Ecto neural progenitor cell (in vitro differentiated cells): ENCODE data around the gene SLC25A29.
"Not testable (repeated sequence)": the region's sequence is repeated elsewhere in the genome, so short reads cannot be mapped to it uniquely, and the experiment has no call there.

ENCODE experiments used
- DNase-seq: peaks from one replicate; pipeline ENCODE4 v3.0.0-alpha.2; 2018; ENCODE audit warnings: low spot score

Gene SLC25A29

DNA sequence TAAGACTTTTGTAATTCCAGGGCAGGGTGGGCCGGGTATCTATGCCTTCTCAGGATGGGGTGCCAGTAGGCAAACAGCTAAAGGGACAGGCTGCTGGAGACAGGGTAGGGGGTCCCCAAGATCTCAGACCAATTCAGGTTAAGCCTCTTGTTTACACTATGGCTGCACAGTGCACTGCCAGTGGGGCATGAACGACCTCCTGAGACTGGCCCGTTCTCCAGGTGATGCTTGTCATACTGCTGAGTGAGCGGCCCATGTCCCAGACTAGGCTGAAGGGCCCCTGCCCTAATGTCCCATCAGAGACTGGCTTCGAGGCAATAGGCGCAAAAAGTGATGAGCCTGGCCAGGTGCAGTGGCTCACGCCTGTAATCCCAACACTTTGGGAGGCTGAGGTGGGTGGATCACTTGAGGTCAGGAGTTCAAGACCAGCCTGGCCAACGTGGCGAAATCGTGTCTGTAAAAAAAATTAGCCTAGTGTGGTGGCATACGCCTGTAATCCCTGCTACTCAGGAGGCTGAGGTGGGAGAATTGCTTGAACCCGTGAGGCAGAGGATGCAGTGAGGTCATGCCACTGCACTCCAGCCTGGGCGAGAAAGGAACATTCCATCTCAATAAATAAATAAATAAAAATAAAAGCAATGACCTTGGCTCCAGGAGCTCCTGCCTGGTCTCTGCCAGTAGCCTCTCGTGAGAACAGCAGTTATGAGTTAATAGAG is 12.6 kb downstream of the SLC25A29 start:
- no peak for DNase-seq

DNA sequence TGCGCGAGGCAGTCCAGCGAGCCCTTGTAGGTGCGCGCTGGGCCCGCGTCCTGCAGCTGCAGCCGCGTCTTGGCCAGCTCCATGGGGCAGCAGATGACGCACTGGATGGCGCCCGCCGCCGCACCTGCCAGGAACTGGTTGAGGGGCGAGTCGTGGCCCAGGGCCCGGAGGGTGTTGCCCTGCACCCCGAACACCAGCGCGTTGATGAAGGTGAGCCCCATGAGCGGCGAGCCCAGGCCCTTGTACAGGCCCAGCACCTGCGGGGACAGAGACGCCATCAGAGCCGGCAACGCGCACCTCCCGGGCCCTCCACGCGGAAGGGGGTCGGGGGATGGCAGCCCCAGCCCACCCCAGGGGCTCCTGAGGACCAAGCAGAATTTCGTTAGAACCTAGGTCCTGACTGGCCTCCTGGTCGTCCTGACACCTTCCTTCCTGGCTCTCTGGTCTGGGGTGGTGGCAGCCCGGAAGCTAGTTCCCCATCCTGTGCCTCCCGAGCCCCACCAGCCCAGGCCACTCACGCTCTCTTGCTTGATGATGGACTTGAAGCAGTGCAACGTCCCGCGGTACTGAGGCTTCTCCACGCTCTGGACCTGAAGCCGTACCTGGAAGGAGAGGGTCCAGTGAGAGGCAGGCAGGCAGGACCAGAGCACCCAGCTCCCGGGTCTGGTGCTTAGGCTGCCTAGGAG is 13.3 kb downstream of the SLC25A29 start:
- DNase-seq = peak; percentile 36

DNA sequence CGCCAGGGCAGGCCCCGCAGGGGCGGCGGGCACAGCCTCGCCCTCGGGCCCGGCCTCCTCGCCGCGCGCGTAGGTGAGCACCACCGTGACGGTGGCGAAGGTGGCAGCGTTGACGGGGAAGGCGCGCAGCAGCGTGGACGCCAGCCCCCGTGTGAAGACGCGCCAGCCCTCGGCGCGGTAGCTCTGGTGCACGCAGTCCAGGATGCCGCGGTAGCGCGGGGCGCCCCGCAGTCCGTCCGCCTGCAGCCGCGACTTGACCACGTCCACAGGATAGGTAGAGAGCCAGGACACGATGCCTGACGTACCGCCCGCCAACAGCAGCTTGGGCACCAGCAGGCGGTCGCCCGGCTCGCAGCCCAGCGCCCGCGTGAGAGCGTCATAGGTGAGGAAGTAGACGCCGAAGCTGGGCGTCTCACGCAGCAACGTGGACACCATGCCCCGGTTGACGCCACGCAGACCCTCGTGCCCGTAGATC is 13.9 kb downstream of the SLC25A29 start:
- DNase-seq = no peak

DNA sequence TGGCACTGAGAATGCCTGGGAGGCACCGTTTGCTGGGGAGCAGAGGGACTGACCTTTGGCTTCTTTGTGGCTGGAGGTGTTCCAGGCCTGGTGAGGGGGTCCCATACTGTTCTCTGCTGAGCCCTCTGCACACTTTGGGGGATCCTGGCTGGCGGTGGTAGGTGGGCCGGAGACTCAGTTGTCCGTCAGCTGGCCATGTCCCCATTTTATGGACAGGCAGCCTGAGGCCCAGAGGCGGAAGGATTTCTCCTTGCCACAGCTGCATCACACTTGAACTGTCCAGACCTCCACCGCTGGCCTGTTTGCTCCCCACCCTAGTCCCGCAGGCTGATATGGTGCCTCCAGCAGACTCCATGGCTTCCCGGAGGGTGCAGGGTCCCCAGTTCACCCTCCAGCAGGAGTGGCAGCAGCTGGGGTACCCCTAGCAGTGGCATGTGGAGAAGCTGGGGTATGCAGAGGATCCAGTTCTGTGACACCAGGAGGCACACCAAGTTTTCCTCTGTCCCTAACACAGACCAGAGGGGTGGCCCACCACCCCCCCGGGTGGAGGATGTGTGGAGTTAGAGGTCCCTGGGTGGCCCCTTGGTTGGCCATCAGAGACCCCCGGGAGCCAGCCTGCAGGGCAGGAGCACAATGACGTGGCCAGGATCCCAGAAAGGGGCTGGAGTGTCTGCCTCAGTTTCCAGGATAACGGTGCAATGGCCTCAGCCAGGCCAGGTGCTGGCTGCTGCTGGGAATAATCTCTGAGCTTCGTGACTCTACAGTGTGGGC is 14.8 kb downstream of the SLC25A29 start:
- DNase-seq = no peak

DNA sequence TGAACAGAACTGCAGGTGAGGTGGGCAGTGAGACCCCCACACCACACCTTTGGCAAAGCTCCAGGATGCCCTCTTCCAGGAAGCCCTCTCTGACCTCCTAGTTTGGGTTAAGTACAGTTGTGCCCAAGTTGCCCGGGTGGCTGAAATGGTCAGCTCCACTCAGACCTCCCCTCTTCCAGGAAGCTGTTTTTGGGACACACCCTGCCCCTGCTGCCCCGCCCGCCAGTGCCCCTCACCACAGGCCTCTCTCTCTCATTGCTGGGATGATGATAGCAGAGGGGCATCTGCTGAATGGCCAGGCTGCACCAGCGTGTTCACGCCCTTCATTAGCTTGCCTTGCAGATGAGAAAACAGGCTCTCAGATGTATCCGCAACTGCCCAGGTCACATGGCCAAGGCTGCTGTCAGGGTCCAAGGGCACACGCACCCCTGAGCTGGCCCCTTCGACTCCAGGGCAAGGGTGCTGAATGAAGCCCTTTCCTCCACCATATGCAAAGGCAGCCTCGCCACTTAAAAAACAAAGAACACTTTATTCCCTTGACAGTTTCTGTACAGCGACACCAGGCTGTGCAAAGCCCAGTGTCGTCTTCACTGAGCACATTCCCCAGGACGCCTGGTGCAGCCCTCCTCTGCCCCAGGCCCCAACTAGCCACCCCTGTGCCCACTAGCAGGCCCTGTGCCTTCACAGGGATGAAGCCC is 15.5 kb downstream of the SLC25A29 start:
- no peak for DNase-seq

DNA sequence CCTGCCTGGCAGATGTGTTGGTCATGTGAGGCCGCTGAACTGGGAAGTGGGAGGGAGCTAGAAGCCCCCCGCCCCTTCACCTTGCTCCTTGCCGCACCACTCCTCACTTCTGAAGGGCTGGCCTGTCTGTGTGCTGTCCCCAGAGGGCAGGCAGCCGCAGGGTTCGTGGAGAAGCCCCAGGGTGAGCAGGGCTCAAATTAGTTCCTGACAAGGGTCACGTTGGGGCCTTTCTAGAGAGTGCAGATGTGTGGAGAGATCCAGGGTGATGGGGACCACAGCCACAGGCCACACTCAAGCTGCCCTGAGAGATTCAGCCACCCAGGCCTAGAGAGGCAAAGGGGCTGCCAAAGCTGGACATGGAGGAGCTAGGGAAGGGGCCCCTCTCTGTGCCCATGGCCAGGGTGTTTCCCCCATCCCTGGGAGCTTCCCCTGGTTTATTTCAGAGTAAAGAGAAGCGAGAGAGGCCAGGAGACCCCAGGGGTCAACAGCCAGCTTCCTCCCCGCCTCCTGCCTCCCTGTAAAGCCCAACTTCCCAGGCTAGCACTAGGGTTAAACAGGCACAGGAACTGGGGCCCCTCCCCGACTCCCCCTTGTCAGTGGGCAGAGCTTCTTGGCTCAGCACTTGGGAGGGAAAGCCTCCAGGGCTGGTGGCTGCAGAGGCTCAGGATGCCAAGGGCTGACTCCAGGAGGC is 16.2 kb downstream of the SLC25A29 start:
- no peak for DNase-seq

- DNase-seq = no peak
Observed at GRCh38 chr14:100288382-100289185, 17.7 kb downstream of the SLC25A29 start.

DNA sequence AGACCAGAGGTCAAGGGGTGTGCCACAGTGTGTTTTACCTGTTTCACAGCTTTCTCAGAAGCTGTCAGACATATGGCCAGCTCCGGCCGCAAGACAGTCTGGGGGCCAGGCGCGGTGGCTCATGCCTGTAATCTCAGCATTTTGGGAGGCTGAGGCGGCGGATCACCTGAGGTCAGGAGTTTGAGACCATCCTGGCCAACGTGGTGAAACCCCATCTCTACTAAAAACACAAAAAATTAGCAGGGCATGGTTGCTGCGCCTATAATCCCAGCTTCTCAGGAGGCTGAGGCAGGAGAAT is 18.3 kb downstream of the SLC25A29 start:
- not testable (repeated sequence) for DNase-seq

- DNase-seq = no peak
Observed at GRCh38 chr14:100287202-100287997, 18.8 kb downstream of the SLC25A29 start.

DNA sequence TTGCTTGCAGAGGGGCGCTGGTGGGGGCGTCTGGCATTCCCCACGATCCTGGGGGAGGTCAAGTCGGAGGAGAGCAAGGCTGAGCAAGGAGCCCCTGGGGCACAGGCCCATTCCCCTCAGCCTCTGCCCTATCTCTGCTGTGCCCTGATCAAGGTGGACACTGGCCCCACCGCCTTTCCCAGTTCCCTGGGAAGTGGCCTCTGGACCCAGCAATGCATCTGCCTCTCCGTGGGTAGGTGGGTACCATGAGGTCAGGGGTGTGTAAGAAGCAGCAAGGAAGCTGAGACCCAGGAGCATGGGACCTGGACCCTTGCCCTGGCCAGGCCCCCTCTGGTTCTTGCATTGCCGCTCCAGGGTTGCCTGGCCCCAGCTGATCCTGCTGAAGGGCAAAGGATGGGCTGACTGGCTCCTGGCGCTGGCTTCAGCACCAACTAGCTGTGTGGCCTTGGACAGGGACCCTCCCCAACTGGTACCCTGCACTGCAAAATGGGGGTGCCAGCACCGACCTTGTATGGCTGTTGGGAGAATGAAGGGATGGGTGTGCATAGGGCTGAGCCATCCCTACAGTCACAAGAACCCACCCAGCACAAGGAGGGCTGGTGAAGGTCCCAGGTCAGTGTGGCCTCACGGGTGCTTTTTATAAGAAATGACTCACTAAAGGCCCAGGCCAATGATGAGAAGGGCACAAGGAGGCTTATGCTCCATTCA is 19.6 kb downstream of the SLC25A29 start:
- DNase-seq = no peak

DNA sequence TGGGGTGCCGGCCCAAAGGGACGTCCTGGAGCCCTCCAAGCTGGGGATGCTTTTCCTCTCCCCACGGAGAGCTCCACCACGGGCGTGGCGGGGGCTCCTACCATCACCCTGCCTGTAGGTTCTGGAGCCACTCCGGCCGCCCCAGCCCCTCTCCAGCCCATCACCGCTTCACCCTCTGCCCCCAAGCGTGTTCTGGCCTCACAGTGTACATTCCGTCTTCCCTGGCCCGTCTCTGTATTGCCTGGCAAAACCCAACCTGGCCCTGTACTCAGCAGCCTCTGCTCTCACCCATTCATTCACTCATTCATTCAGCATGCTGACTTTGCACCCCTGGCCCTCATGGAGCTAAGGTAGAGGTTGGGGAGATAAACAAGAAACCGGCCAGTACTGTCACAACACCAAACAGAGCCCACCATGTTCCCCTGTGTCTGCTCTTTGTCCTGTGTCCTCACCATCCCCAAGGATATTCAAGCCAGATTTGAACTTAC is 20.3 kb downstream of the SLC25A29 start:
- DNase-seq = no peak

GRCh38 chr14:100285021-100285912 is 21.0 kb downstream of the SLC25A29 start:
- DNase-seq = peak; percentile 89

DNA sequence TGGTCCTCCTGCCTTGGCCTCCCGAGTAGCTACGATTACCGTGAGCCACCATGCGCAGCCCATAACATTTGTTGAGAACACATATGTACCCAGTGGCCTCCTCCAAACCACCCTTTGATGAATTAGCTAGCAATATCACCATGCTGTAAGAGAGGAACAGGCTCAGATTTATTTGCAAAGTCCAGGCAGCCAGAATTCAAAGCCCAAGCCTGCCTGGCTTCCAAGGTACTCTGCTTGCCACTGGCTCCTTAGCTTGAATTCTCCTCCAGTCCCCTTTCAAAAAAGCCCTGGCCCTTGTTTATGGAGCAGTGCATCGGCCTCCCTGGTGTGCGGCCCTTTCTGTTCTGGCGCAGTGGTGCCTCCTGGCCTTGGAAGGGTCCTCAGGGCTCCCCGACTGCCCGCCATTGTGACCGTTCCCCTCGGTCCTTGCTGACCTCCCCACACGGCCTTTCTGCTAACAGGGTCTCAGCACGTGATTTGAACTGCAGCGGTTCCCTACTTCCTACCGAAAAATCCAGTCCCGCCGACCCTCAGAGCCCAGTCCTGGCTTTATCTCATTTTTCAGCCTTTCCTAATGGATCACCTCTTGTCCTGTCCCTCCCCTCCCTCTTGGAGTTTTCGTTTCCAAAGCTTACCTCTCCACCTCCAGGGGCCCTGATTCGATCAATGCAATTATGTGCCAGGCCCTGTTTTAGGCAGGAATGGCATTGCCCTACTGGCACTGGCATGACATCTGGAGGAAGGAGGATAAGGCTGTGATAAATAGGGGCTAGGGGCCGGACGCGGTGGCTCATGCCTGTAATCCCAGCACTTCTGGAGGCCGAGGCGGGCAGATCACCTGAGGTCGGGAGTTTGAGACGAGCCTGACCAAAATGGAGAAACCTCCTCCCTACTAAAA is 22.0 kb downstream of the SLC25A29 start:
- DNase-seq = no peak

GRCh38 chr14:100283436-100283835 is 22.8 kb downstream of the SLC25A29 start:
- DNase-seq = not testable (repeated sequence)

DNA sequence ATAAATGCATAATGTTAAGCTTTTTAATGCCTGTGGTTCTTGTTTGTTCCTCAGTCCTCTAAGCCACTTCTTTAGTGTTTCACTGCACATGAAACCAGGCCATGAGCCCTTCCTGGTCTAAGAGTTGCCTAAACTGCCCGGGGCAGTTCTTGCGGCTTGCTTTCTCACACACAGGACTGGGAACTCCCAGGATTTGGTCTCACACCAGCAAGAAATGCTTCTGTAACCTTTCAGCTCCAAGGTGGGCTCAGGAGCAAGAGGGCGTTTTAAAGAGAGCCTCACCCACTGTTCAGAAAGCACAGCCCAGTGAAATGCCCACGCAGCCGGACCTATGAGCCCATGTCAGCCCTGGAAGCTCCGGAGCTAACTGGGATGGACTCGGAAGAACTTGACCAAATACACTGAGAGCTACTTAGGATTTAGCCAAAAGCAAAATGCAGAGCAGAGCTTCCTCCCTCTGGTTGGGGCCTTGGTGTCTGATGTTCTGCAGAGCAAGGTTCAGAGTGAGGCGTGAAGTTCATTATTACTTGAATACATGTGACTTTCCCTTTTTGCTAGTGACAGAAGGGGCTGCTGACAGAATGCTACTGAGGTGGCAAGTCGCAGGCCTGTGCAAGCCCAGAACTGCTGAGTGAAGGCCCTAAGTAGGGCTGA is 23.4 kb downstream of the SLC25A29 start:
- no peak for DNase-seq

DNA sequence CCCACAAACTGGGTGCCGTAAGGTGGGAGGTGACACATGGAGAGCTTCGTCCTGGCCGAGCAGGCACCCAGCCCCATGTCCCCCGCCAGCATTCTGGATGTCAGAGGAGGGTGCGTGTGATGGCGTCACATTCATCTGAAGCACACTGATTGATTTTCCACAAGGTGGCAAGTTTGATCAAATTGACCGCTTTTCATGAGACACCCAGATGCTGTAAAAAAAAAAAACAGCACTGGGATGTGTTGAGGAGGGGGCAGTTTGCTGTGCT is 24.2 kb downstream of the SLC25A29 start:
- no peak for DNase-seq
